ENCODE results near the gene SLC7A1. TPM values are rescaled to one million over a fixed set of nuclear protein-coding genes. Genes with fewer than 3 reads are reported as not detected.

Gene SLC7A1
- total and polyA plus RNA-seq, 4 donors = 6.6 to 53.8 (median 10.5) TPM

DNA sequence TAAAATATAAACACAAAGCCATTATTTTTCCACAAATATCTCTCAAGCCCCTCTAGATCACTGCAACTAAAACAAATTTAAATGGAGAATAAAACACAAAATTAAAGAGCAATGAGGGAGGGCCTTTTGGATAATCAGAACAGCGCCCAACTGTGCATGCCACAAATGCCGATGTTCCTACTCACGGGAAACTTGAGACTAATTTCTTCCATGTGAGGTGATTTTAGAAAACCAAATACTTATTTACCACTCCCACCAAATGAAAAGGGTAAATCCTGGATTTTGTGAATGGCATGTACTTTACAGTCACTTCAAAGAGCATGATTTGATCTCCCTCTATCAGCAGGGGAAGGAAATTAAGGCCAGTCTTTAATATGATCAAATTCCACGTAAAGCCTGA is 74.8 kb downstream of the SLC7A1 start:
- H3K27me3 ChIP-seq (ENCODE audit: control insufficient read depth in 3 of 3, insufficient read depth in 3 of 3, low read length in 2 of 3) = no peaks in the 10 kb centered on the region
- no peaks in the 10 kb centered on the region for H3K4me1 ChIP-seq (ENCODE audit: control insufficient read depth in 5 of 5, insufficient read depth in 5 of 5, low read length in 5 of 5)
- H3K36me3 ChIP-seq (ENCODE audit: control insufficient read depth in 4 of 4, insufficient read depth in 4 of 4, low read length in 4 of 4) = peaks cover 0 to 24% (median 8%) of the 10 kb centered on the region in 4 donors
- no peak overlapping the region for H3K4me3 ChIP-seq
- no peak overlapping the region for H3K9ac ChIP-seq (ENCODE audit: insufficient read depth in 1 of 2, low read length in 2 of 2)
- TF ChIP-seq, protein P1, sequence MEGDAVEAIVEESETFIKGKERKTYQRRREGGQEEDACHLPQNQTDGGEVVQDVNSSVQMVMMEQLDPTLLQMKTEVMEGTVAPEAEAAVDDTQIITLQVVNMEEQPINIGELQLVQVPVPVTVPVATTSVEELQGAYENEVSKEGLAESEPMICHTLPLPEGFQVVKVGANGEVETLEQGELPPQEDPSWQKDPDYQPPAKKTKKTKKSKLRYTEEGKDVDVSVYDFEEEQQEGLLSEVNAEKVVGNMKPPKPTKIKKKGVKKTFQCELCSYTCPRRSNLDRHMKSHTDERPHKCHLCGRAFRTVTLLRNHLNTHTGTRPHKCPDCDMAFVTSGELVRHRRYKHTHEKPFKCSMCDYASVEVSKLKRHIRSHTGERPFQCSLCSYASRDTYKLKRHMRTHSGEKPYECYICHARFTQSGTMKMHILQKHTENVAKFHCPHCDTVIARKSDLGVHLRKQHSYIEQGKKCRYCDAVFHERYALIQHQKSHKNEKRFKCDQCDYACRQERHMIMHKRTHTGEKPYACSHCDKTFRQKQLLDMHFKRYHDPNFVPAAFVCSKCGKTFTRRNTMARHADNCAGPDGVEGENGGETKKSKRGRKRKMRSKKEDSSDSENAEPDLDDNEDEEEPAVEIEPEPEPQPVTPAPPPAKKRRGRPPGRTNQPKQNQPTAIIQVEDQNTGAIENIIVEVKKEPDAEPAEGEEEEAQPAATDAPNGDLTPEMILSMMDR (IDR thresholded peaks at IDR 0.05; ENCODE audit: control extremely low read depth, extremely low read depth) = no peak
- ATAC-seq (ENCODE audit: insufficient read depth, low FRiP score) = no peak
- WGBS, 2 donors = 78 to 87% methylated on average over 4 of the region's 4 CpGs
- H3K9me3 ChIP-seq (ENCODE audit: control insufficient read depth in 4 of 4, insufficient read depth in 3 of 4, low read length in 3 of 4) = no peaks in the 10 kb centered on the region
- no peak for DNase-seq
- H3K27ac ChIP-seq (ENCODE audit: low read depth in 1 of 2, low read length in 1 of 2) = no peak overlapping the region

DNA sequence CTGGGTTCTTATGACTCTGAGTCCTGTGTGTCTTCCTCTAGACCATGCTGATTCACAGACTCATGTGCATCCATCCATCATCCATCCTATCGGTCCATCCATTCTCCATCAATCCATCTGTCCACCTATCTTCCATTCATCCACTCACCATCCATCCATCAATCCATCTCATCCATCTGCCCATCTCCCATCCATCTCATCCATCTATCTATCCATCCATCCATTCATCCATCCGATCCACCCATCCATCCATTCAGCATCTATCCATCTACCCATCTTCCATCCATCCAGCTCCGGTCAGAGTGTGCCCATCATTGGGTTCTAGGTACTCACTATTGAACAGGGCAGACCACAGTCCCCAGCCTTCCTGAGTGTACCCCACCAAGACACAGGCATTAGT is 75.6 kb downstream of the SLC7A1 start:
- H3K4me3 ChIP-seq = no peak overlapping the region
- DNase-seq (no peak), ATAC-seq (ENCODE audit: insufficient read depth, low FRiP score) (no peak)
- peaks cover 0 to 30% (median 9%) of the 10 kb centered on the region in 4 donors for H3K36me3 ChIP-seq (ENCODE audit: control insufficient read depth in 4 of 4, insufficient read depth in 4 of 4, low read length in 4 of 4)
- H3K27me3 ChIP-seq (ENCODE audit: control insufficient read depth in 3 of 3, insufficient read depth in 3 of 3, low read length in 2 of 3) = no peaks in the 10 kb centered on the region
- no peaks in the 10 kb centered on the region for H3K9me3 ChIP-seq (ENCODE audit: control insufficient read depth in 4 of 4, insufficient read depth in 3 of 4, low read length in 3 of 4)
- WGBS, 2 donors = 100% methylated on average over 3 of the region's 3 CpGs
- H3K9ac ChIP-seq (ENCODE audit: insufficient read depth in 1 of 2, low read length in 2 of 2) = no peak overlapping the region
- TF ChIP-seq, protein P1 (IDR thresholded peaks at IDR 0.05; ENCODE audit: control extremely low read depth, extremely low read depth) = no peak
- no peak overlapping the region for H3K27ac ChIP-seq (ENCODE audit: low read depth in 1 of 2, low read length in 1 of 2)
- H3K4me1 ChIP-seq (ENCODE audit: control insufficient read depth in 5 of 5, insufficient read depth in 5 of 5, low read length in 5 of 5) = no peaks in the 10 kb centered on the region

- Histone ChIP-seq H3K9ac (ENCODE audit: insufficient read depth in 1 of 2, low read length in 2 of 2) (no peak overlapping the region), H3K36me3 (ENCODE audit: control insufficient read depth in 4 of 4, insufficient read depth in 4 of 4, low read length in 4 of 4) (peaks cover 0 to 36% (median 12%) of the 10 kb centered on the region in 4 donors), H3K4me3 (no peak overlapping the region), H3K4me1 (ENCODE audit: control insufficient read depth in 5 of 5, insufficient read depth in 5 of 5, low read length in 5 of 5) (no peaks in the 10 kb centered on the region), H3K9me3 (ENCODE audit: control insufficient read depth in 4 of 4, insufficient read depth in 3 of 4, low read length in 3 of 4) (no peaks in the 10 kb centered on the region), H3K27me3 (ENCODE audit: control insufficient read depth in 3 of 3, insufficient read depth in 3 of 3, low read length in 2 of 3) (no peaks in the 10 kb centered on the region), H3K27ac (ENCODE audit: low read depth in 1 of 2, low read length in 1 of 2) (no peak overlapping the region)
- ATAC-seq (ENCODE audit: insufficient read depth, low FRiP score) (no peak), DNase-seq (no peak)
- TF ChIP-seq, protein P1 (IDR thresholded peaks at IDR 0.05; ENCODE audit: control extremely low read depth, extremely low read depth) = no peak
- 91 to 96% methylated on average over 12 of the region's 12 CpGs for WGBS, 2 donors
These were observed 78.6 kb downstream of the SLC7A1 start for GRCh38 chr13:29516880-29517279.

DNA sequence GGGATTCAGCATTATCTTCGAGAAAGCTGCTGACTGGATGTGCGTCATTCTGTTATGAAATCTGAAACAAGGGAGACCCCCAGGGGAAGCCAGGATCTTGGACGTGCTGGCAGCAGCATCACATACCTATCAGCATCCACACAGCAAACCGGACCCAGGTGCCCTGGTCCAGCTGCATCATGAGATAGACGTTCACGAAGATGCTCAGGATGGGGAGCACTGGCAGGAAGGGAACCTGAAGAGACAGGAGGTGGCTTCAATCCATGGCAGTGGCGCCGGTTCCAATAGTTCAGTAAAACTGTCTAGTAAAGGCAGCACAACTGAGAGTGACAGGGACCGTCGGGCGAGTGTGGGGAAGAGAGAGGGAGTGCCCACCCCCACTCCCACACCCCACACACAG is 79.5 kb downstream of the SLC7A1 start:
- TF ChIP-seq, protein P1 (IDR thresholded peaks at IDR 0.05; ENCODE audit: control extremely low read depth, extremely low read depth) = no peak
- Histone ChIP-seq H3K27me3 (ENCODE audit: control insufficient read depth in 3 of 3, insufficient read depth in 3 of 3, low read length in 2 of 3) (no peaks in the 10 kb centered on the region), H3K4me1 (ENCODE audit: control insufficient read depth in 5 of 5, insufficient read depth in 5 of 5, low read length in 5 of 5) (peaks cover 0 to 3% (median 0%) of the 10 kb centered on the region in 5 donors), H3K4me3 (no peak overlapping the region), H3K9ac (ENCODE audit: insufficient read depth in 1 of 2, low read length in 2 of 2) (no peak overlapping the region), H3K27ac (ENCODE audit: low read depth in 1 of 2, low read length in 1 of 2) (no peak overlapping the region), H3K36me3 (ENCODE audit: control insufficient read depth in 4 of 4, insufficient read depth in 4 of 4, low read length in 4 of 4) (peaks cover 0 to 36% (median 12%) of the 10 kb centered on the region in 4 donors), H3K9me3 (ENCODE audit: control insufficient read depth in 4 of 4, insufficient read depth in 3 of 4, low read length in 3 of 4) (no peaks in the 10 kb centered on the region)
- ATAC-seq (ENCODE audit: insufficient read depth, low FRiP score) (no peak), DNase-seq (no peak)
- WGBS, 2 donors = 97% methylated on average over 11 of the region's 11 CpGs

All from lung (tissue), 12 donors.